Measurements from ENCODE around the gene PLK5.

GRCh38 chr19:1560286-1560882 lies 36.5 kb downstream of the PLK5 start:
- TF ChIP-seq HNF4A (conservative IDR thresholded peaks at IDR 0.05) (no peak), CTCF (IDR thresholded peaks at IDR 0.05; ENCODE audit: low read depth, low read length, missing input control) (no peak)
